Calu3 (cell line): ENCODE data around the gene NAT8L. TPM values are rescaled to one million over a fixed set of nuclear protein-coding genes. Genes with fewer than 3 reads are reported as not detected.

Source experiments
- BruUV-seq: library from RNA; stranded (reverse); fragments of 400-500 nt; replicated peaks from 2 replicates; lab custom pipeline; 2021; lab: Mats Ljungman, UMichigan
- CTCF ChIA-PET: fragments of 300-600 bp; sonication (Branson Sonifier 250); formaldehyde crosslinking; loops from one replicate; lab custom pipeline; 2022; ENCODE audit warnings: antibody characterized with exemption; lab: Charles Lee
- DNase-seq: peaks from one replicate; pipeline ENCODE4 v3.0.0; 2022
- H3K27ac Mint-ChIP-seq: one replicate; pipeline ENCODE4 v1.8.0; 2022; ENCODE audit warnings: mixed read lengths; ENCODE audit not compliant: unreplicated experiment
- H3K27me3 Mint-ChIP-seq: one replicate; pipeline ENCODE4 v1.8.0; 2022; ENCODE audit warnings: mixed read lengths; ENCODE audit not compliant: unreplicated experiment
- H3K36me3 Mint-ChIP-seq: one replicate; pipeline ENCODE4 v1.8.0; 2022; ENCODE audit warnings: mild to moderate bottlenecking, moderate library complexity, mixed read lengths; ENCODE audit not compliant: insufficient read depth, unreplicated experiment
- H3K4me1 Mint-ChIP-seq: one replicate; pipeline ENCODE4 v1.8.0; 2022; ENCODE audit warnings: mild to moderate bottlenecking, low read depth, mixed read lengths; ENCODE audit not compliant: unreplicated experiment
- H3K4me3 Mint-ChIP-seq: one replicate; pipeline ENCODE4 v1.8.0; 2022; ENCODE audit warnings: mild to moderate bottlenecking, low read depth, moderate library complexity, mixed read lengths; ENCODE audit not compliant: unreplicated experiment
- H3K9me3 Mint-ChIP-seq: one replicate; pipeline ENCODE4 v1.8.0; 2022; ENCODE audit warnings: low read depth, mixed read lengths; ENCODE audit not compliant: unreplicated experiment
- CTCF ChIP-seq: fragments of 200-600 bp; IDR thresholded peaks from one replicate; pipeline ENCODE4 v1.8.0; 2022; ENCODE audit warnings: antibody characterized with exemption; ENCODE audit not compliant: unreplicated experiment
- intact Hi-C: fragments of 100-400 bp; cut with micrococcal nuclease; formaldehyde crosslinking; loops from one replicate; pipeline ENCODE4 v1.10.0; 2022; ENCODE audit not compliant: unreplicated experiment
- total RNA-seq: library from RNA; stranded (reverse); gene quantifications from 2 replicates; pipeline ENCODE4 v1.2.3, GENCODE V29; 2022

The NAT8L gene
- total RNA-seq, 1 experiment from 2014 or later, result 0.83 TPM

- Mint-ChIP-seq H3K27me3 (peaks cover 12% of the 10 kb centered on the region), H3K9me3 (peaks cover 6% of the 10 kb centered on the region), H3K36me3 (no peaks in the 10 kb centered on the region), H3K4me3 (no peak overlapping the region), H3K27ac (no peak overlapping the region), H3K4me1 (no peaks in the 10 kb centered on the region)
- intact Hi-C loops, result no loop called here
- TF ChIP-seq CTCF, result no peak
- no TSS peak for BruUV-seq
- CTCF ChIA-PET, result interaction anchor here (0.5 to 0.6 kb wide), 2 partner anchors 103 to 151 kb away, joined by 3 read pairs; no protein-coding TSS in a partner anchor
- DNase-seq, result no peak
These were observed 33.5 kb downstream of the NAT8L start for GRCh38 chr4:2092669-2093053.

GRCh38 chr4:2093265-2093664 lies 34.1 kb downstream of the NAT8L start:
- intact Hi-C loops, result no loop called here
- Mint-ChIP-seq H3K9me3 (peaks cover 6% of the 10 kb centered on the region), H3K27ac (no peak overlapping the region), H3K4me1 (no peaks in the 10 kb centered on the region), H3K36me3 (no peaks in the 10 kb centered on the region), H3K4me3 (no peak overlapping the region), H3K27me3 (peaks cover 12% of the 10 kb centered on the region)
- no peak for TF ChIP-seq CTCF
- no TSS peak for BruUV-seq
- DNase-seq, result no peak
- CTCF ChIA-PET, result interaction anchor here (0.5 to 0.7 kb wide), 2 partner anchors 9 to 150 kb away, joined by 3 to 4 read pairs; no protein-coding TSS in a partner anchor

- intact Hi-C loops, result no loop called here
- H3K4me1 Mint-ChIP-seq, result no peaks in the 10 kb centered on the region
- no TSS peak for BruUV-seq
- H3K27ac Mint-ChIP-seq, result no peak overlapping the region
- DNase-seq, result no peak
- H3K9me3 Mint-ChIP-seq, result peaks cover 6% of the 10 kb centered on the region
- no peak for TF ChIP-seq CTCF
- H3K4me3 Mint-ChIP-seq, result no peak overlapping the region
- H3K36me3 Mint-ChIP-seq, result no peaks in the 10 kb centered on the region
- CTCF ChIA-PET, result no interaction called here
- peaks cover 12% of the 10 kb centered on the region for H3K27me3 Mint-ChIP-seq
These were observed 35.4 kb downstream of the NAT8L start for GRCh38 chr4:2094545-2094944.

GRCh38 chr4:2095236-2096072 lies 36.3 kb downstream of the NAT8L start:
- DNase-seq, result no peak
- no peaks in the 10 kb centered on the region for H3K36me3 Mint-ChIP-seq
- H3K27ac Mint-ChIP-seq, result no peak overlapping the region
- CTCF ChIA-PET, result interaction anchor here (0.8 kb wide), 1 partner anchor 605 kb away, joined by 3 read pairs; no protein-coding TSS in a partner anchor
- no peak for TF ChIP-seq CTCF
- intact Hi-C loops, result no loop called here
- no TSS peak for BruUV-seq
- H3K4me1 Mint-ChIP-seq, result no peaks in the 10 kb centered on the region
- peaks cover 9% of the 10 kb centered on the region for H3K27me3 Mint-ChIP-seq
- no peak overlapping the region for H3K4me3 Mint-ChIP-seq
- peaks cover 6% of the 10 kb centered on the region for H3K9me3 Mint-ChIP-seq
